Right lung (tissue), 5 donors: ENCODE data around the gene UGT2B28. TPM values are rescaled to one million over a fixed set of nuclear protein-coding genes. Genes with fewer than 3 reads are reported as not detected.
"Not testable (repeated sequence)": the region's sequence is repeated elsewhere in the genome, so short reads cannot be mapped to it uniquely, and the experiment has no call there.

Experiments
- DNase-seq, 2 donors: peaks; one replicate each; pipeline ENCODE4 v3.0.0-alpha.2; 2013
- polyA plus RNA-seq, 5 donors: library from polyadenylated mRNA; unstranded; fragments of 120-200 nt; gene quantifications; one replicate each; pipeline versions ENCODE4 v1.2.1 to v1.2.3, GENCODE V29; 2013; ENCODE audit warnings: inconsistent platforms in 1 of 5, low replicate concordance in 1 of 5; ENCODE audit not compliant: insufficient read length in 5 of 5, insufficient read depth in 1 of 5

Gene UGT2B28
- polyA plus RNA-seq, 5 donors: 0.31 to 0.67 (median 0.66) TPM; not detected in 2

GRCh38 chr4:69343114-69343513, 62.8 kb downstream of the UGT2B28 start:
- DNase-seq: not testable (repeated sequence)

GRCh38 chr4:69343558-69344420, 63.5 kb downstream of the UGT2B28 start:
- DNase-seq: not testable (repeated sequence)

Other genes with a start within 250 kb of the UGT2B28 start
- 10 to 100 TPM; 15.8 to 49.3 (median 29.4) TPM for gene UGT2B7, start 184.0 kb upstream of the UGT2B28 start, polyA plus RNA-seq
- under 1 TPM in 4 of 5 donors, not detected in 1; 0.10 to 0.74 (median 0.22) TPM for gene UGT2B11, start 65.7 kb upstream of the UGT2B28 start, polyA plus RNA-seq
- 1 to 10 TPM in 2 of 5 donors, under 1 TPM in 2, not detected in 1; 0.23 to 1.3 (median 0.72) TPM for gene UGT2B4, start 215.4 kb downstream of the UGT2B28 start, polyA plus RNA-seq